ENCODE results near the gene ACOXL.
A peak's percentile ranks its signal among the peaks of the same experiment; 100 is the strongest.

Gene ACOXL

GRCh38 chr2:111121828-111122630 lies 389.7 kb downstream of the ACOXL start:
- H3K4me3 ChIP-seq (replicated peaks; ENCODE audit: low read depth, low read length): peak overlapping the region; percentile 76
- peak; percentile 90 for DNase-seq (ENCODE audit: extremely low read depth, insufficient read length)
- peaks cover 3% of the 10 kb centered on the region; the same call in 1 of the 2 replicates for H3K27me3 ChIP-seq (replicated peaks; ENCODE audit: control insufficient read depth, insufficient read depth, low read length)
- no peak for TF ChIP-seq CTCF (IDR thresholded peaks at IDR 0.05; ENCODE audit: insufficient read depth, low read length, poor library complexity, severe bottlenecking)
- H3K36me3 ChIP-seq (ENCODE audit: control insufficient read depth, insufficient read depth, low read length): 0 out of 2 replicates have a peak, but pooled peaks cover 1% of the 10 kb centered on the region

- H3K36me3 ChIP-seq (ENCODE audit: control insufficient read depth, insufficient read depth, low read length): 0 out of 2 replicates have a peak, but pooled peaks cover 1% of the 10 kb centered on the region
- TF ChIP-seq CTCF (IDR thresholded peaks at IDR 0.05; ENCODE audit: insufficient read depth, low read length, poor library complexity, severe bottlenecking): no peak
- peaks cover 3% of the 10 kb centered on the region; the same call in 1 of the 2 replicates for H3K27me3 ChIP-seq (replicated peaks; ENCODE audit: control insufficient read depth, insufficient read depth, low read length)
- H3K4me3 ChIP-seq (replicated peaks; ENCODE audit: low read depth, low read length): peak overlapping the region; percentile 70
- DNase-seq (ENCODE audit: extremely low read depth, insufficient read length): peak; percentile 46
Measured at GRCh38 chr2:111122631-111123421, 390.5 kb downstream of the ACOXL start.

GRCh38 chr2:111123751-111124150 lies 391.4 kb downstream of the ACOXL start:
- no peak for DNase-seq (ENCODE audit: extremely low read depth, insufficient read length)
- TF ChIP-seq CTCF (IDR thresholded peaks at IDR 0.05; ENCODE audit: insufficient read depth, low read length, poor library complexity, severe bottlenecking): no peak
- Histone ChIP-seq H3K27me3 (replicated peaks; ENCODE audit: control insufficient read depth, insufficient read depth, low read length) (no peaks in the 10 kb centered on the region; the same call in 1 of the 2 replicates), H3K4me3 (replicated peaks; ENCODE audit: low read depth, low read length) (no peak overlapping the region), H3K36me3 (ENCODE audit: control insufficient read depth, insufficient read depth, low read length) (0 out of 2 replicates have a peak, but pooled peaks cover 1% of the 10 kb centered on the region)

- no peak for DNase-seq (ENCODE audit: extremely low read depth, insufficient read length)
- no peak for TF ChIP-seq CTCF (IDR thresholded peaks at IDR 0.05; ENCODE audit: insufficient read depth, low read length, poor library complexity, severe bottlenecking)
- Histone ChIP-seq H3K27me3 (replicated peaks; ENCODE audit: control insufficient read depth, insufficient read depth, low read length) (no peaks in the 10 kb centered on the region; the same call in 1 of the 2 replicates), H3K36me3 (ENCODE audit: control insufficient read depth, insufficient read depth, low read length) (0 out of 2 replicates have a peak, but pooled peaks cover 1% of the 10 kb centered on the region), H3K4me3 (replicated peaks; ENCODE audit: low read depth, low read length) (no peak overlapping the region)
Measured at GRCh38 chr2:111126581-111126980, 394.2 kb downstream of the ACOXL start.

- no peak for TF ChIP-seq CTCF (IDR thresholded peaks at IDR 0.05; ENCODE audit: insufficient read depth, low read length, poor library complexity, severe bottlenecking)
- H3K36me3 ChIP-seq (ENCODE audit: control insufficient read depth, insufficient read depth, low read length): 0 out of 2 replicates have a peak, but pooled peaks cover 1% of the 10 kb centered on the region
- H3K4me3 ChIP-seq (replicated peaks; ENCODE audit: low read depth, low read length): no peak overlapping the region
- no peak for DNase-seq (ENCODE audit: extremely low read depth, insufficient read length)
- H3K27me3 ChIP-seq (replicated peaks; ENCODE audit: control insufficient read depth, insufficient read depth, low read length): no peaks in the 10 kb centered on the region; the same call in 1 of the 2 replicates
Measured at GRCh38 chr2:111127351-111127750, 395.0 kb downstream of the ACOXL start.

All from GM06990 (cell line).